PC-3 (cell line): ENCODE measurements around the gene SIAE. TPM values are rescaled to one million over a fixed set of nuclear protein-coding genes. Genes with fewer than 3 reads are reported as not detected.
A peak's percentile ranks its signal among the peaks of the same experiment; 100 is the strongest.

Source experiments
- ATAC-seq: fragments of 200-7000 bp; cut with Tn5 transposase; 2 replicates; pipeline ENCODE4 v1.9.1; 2020; ENCODE audit warnings: mild to moderate bottlenecking, moderate library complexity
- BruUV-seq: library from RNA; stranded (reverse); fragments of 400-500 nt; replicated peaks from 2 replicates; lab custom pipeline; 2021; lab: Mats Ljungman, UMichigan
- CTCF ChIA-PET: fragments of 300-600 bp; sonication (Branson Sonifier 250); formaldehyde crosslinking; loops from one replicate; lab custom pipeline; 2022; ENCODE audit warnings: antibody characterized with exemption; lab: Charles Lee
- POLR2A ChIA-PET: fragments of 300-600 bp; sonication (Branson Sonifier 250); formaldehyde crosslinking; loops from one replicate; lab custom pipeline; 2022; ENCODE audit warnings: antibody characterized with exemption; ENCODE audit not compliant: unreplicated experiment; lab: Charles Lee
- DNase-seq: peaks from one replicate; pipeline ENCODE4 v3.0.0-alpha.2; 2015
- H2AFZ ChIP-seq: fragments of 300-600 bp; sonication (generic); 2 replicates; pipeline ENCODE4 v1.6.0; 2016; ENCODE audit warnings: antibody characterized with exemption, low read length
- H3F3A ChIP-seq: fragments of 300-600 bp; sonication (generic); one replicate; pipeline ENCODE4 v1.6.0; 2017; ENCODE audit warnings: antibody characterized with exemption, low read length, control low read depth, mild to moderate bottlenecking; ENCODE audit not compliant: unreplicated experiment
- H3K27ac ChIP-seq: fragments of 300-600 bp; sonication (generic); 2 replicates; pipeline ENCODE4 v1.5.1; 2016; ENCODE audit warnings: mild to moderate bottlenecking, low read length
- H3K27me3 ChIP-seq: fragments of 300-600 bp; sonication (generic); 2 replicates; pipeline ENCODE4 v1.6.1; 2016; ENCODE audit warnings: low read length, mixed read lengths
- H3K36me3 ChIP-seq: fragments of 300-600 bp; sonication (generic); 2 replicates; pipeline ENCODE4 v1.6.1; 2016; ENCODE audit warnings: low read depth, mixed run types, low read length, mixed read lengths
- H3K4me1 ChIP-seq: fragments of 300-600 bp; sonication (generic); 2 replicates; pipeline ENCODE4 v1.5.1; 2016; ENCODE audit warnings: low read length; ENCODE audit not compliant: insufficient read depth
- H3K4me2 ChIP-seq: fragments of 300-600 bp; sonication (generic); 2 replicates; pipeline ENCODE4 v1.6.0; 2016; ENCODE audit warnings: low read length
- H3K4me3 ChIP-seq: fragments of 300-600 bp; sonication (generic); 2 replicates; pipeline ENCODE4 v1.5.1; 2016; ENCODE audit warnings: mild to moderate bottlenecking, low read length, mixed read lengths
- H3K79me2 ChIP-seq: fragments of 300-600 bp; sonication (generic); 2 replicates; pipeline ENCODE4 v1.6.1; 2017; ENCODE audit warnings: low read length, mixed read lengths
- H3K9ac ChIP-seq: fragments of 300-600 bp; sonication (generic); 2 replicates; pipeline ENCODE4 v1.6.0; 2016; ENCODE audit warnings: mild to moderate bottlenecking, low read length
- H3K9me2 ChIP-seq: fragments of 300-600 bp; sonication (generic); replicated peaks from 2 replicates; pipeline ENCODE4 v1.6.1; 2016; ENCODE audit warnings: mixed run types, low read length, mixed read lengths
- H3K9me3 ChIP-seq: fragments of 300-600 bp; sonication (generic); 2 replicates; pipeline ENCODE4 v1.6.1; 2016; ENCODE audit warnings: low read length, mixed read lengths
- H4K20me1 ChIP-seq: fragments of 300-600 bp; sonication (generic); 2 replicates; pipeline ENCODE4 v1.6.1; 2016; ENCODE audit warnings: low read length, mixed read lengths
- EZH2 ChIP-seq: fragments of 300-600 bp; sonication (generic); IDR thresholded peaks from one replicate; pipeline ENCODE4 v1.6.1; 2017; ENCODE audit warnings: antibody characterized with exemption, mild to moderate bottlenecking, low read length; ENCODE audit not compliant: unreplicated experiment
- EZH2phosphoT487 ChIP-seq: fragments of 300-600 bp; sonication (generic); IDR thresholded peaks from 2 replicates; pipeline ENCODE4 v1.6.1; 2018; ENCODE audit warnings: mild to moderate bottlenecking, antibody characterized with exemption, low read length, borderline replicate concordance
- intact Hi-C: fragments of 100-400 bp; cut with micrococcal nuclease; formaldehyde crosslinking; loops from 2 replicates; pipeline ENCODE4 v1.9.0; 2023
- total RNA-seq: library from RNA; depleted of rRNA; stranded (reverse); fragments of >200 nt; gene quantifications from 2 replicates; pipeline ENCODE4 v1.2.3, GENCODE V29; 2014
- TF ChIP-seq, protein P1 (sequence below): fragments of 300-600 bp; sonication (generic); conservative IDR thresholded peaks from 2 replicates; pipeline ENCODE4 v1.5.1; 2017; ENCODE audit warnings: antibody characterized with exemption, low read depth, mild to moderate bottlenecking, low read length

Gene SIAE
- total RNA-seq, 1 experiment from 2014 or later, result 17.6 TPM

DNA sequence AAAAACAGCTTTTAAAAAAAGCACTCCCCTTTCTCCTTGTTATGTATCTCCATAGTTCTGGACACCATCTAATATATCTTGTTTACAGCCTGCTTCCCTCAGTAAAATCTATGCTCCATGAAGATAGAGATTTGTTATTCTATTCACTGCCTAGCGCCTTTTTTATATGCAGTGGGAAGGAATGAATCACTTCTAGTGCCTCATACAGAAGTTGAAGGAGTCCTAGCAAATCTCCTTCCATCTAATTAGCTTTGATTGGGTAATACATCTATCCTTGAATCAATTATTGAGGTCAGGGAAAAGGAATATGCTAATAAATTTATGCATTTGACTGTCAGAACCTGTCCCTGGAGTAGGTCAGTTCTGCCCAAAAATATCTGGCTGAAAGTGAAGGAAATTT, 26.0 kb upstream of the SIAE start:
- TF ChIP-seq, protein P1, sequence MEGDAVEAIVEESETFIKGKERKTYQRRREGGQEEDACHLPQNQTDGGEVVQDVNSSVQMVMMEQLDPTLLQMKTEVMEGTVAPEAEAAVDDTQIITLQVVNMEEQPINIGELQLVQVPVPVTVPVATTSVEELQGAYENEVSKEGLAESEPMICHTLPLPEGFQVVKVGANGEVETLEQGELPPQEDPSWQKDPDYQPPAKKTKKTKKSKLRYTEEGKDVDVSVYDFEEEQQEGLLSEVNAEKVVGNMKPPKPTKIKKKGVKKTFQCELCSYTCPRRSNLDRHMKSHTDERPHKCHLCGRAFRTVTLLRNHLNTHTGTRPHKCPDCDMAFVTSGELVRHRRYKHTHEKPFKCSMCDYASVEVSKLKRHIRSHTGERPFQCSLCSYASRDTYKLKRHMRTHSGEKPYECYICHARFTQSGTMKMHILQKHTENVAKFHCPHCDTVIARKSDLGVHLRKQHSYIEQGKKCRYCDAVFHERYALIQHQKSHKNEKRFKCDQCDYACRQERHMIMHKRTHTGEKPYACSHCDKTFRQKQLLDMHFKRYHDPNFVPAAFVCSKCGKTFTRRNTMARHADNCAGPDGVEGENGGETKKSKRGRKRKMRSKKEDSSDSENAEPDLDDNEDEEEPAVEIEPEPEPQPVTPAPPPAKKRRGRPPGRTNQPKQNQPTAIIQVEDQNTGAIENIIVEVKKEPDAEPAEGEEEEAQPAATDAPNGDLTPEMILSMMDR, result no peak
- TF ChIP-seq EZH2, result no peak
- TF ChIP-seq EZH2phosphoT487, result no peak
- Histone ChIP-seq H3K4me3 (no peak overlapping the region), H3K9me3 (no peaks in the 10 kb centered on the region), H3K27me3 (peaks cover 9% of the 10 kb centered on the region), H2AFZ (no peak overlapping the region), H3K9ac (no peak overlapping the region), H3K36me3 (no peaks in the 10 kb centered on the region), H3K27ac (no peak overlapping the region), H3K79me2 (no peaks in the 10 kb centered on the region), H3F3A (no peaks in the 10 kb centered on the region), H4K20me1 (no peaks in the 10 kb centered on the region), H3K4me1 (no peaks in the 10 kb centered on the region), H3K4me2 (no peak overlapping the region), H3K9me2 (no peaks in the 10 kb centered on the region)
- ATAC-seq (no peak), DNase-seq (no peak)
- BruUV-seq, result no TSS peak
- intact Hi-C loops, result no loop called here
- ChIA-PET POLR2A (no interaction called here), CTCF (no interaction called here)

DNA sequence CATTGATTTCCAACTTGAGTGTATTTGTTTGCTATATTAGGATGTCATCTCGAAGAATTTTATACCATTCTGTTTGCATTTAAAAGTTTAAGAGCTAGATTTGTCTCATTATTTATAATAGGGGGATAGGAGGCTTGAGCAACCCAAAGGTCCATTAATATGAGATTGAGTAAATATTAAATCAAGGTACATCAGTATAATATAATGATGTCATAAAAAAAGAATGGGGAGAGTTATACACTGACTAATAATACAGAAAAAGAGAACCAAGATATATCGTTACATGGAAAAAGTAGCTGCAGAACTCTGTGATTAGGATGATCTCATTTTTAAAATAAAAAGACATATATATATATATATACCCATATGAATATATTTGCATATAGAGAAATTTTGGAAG, 19.6 kb upstream of the SIAE start:
- H2AFZ ChIP-seq, result no peak overlapping the region
- ChIA-PET CTCF (no interaction called here), POLR2A (interaction anchor here (0.6 kb wide), 1 partner anchor 92 kb away, joined by 12 read pairs; no protein-coding TSS in a partner anchor)
- TF ChIP-seq EZH2phosphoT487 (no peak), EZH2 (no peak)
- TF ChIP-seq, protein P1, result no peak
- H3K27me3 ChIP-seq, result no peaks in the 10 kb centered on the region
- no peak overlapping the region for H3K27ac ChIP-seq
- no peak overlapping the region for H3K4me2 ChIP-seq
- H3K9me3 ChIP-seq, result no peaks in the 10 kb centered on the region
- DNase-seq, result no peak
- no peaks in the 10 kb centered on the region for H3K79me2 ChIP-seq
- H3K9ac ChIP-seq, result no peak overlapping the region
- H3F3A ChIP-seq, result no peaks in the 10 kb centered on the region
- no peaks in the 10 kb centered on the region for H4K20me1 ChIP-seq
- H3K36me3 ChIP-seq, result no peaks in the 10 kb centered on the region
- peak; percentile 50; the same call in 1 of the 2 replicates for ATAC-seq
- no peaks in the 10 kb centered on the region for H3K4me1 ChIP-seq
- no peaks in the 10 kb centered on the region for H3K9me2 ChIP-seq
- no TSS peak for BruUV-seq
- intact Hi-C loops, result no loop called here
- no peak overlapping the region for H3K4me3 ChIP-seq

DNA sequence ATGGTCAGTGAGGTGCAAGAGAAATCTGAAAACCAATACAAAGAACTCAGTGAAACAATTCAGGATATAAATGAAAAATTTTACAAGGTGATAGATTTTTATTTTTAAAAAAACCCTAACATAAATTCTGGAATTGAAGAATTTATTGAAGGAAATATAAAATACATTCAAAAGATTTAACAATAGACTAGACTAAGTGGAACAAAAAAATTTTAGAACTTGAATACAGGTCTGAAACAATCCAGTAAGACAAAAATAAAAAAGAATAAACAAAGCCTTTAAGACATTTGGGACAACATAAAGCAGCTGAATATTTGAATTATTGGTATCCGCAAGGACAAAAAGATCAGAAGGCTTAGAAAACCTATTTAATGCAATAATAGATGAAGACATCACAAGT, 8.9 kb upstream of the SIAE start:
- Histone ChIP-seq H3K36me3 (peaks cover 15% of the 10 kb centered on the region; the same call in 1 of the 2 replicates), H3K27me3 (no peaks in the 10 kb centered on the region), H3K9ac (no peak overlapping the region), H3K4me1 (no peaks in the 10 kb centered on the region), H3K27ac (no peak overlapping the region), H3K4me3 (no peak overlapping the region), H4K20me1 (no peaks in the 10 kb centered on the region), H3K4me2 (no peak overlapping the region), H3F3A (no peaks in the 10 kb centered on the region), H2AFZ (no peak overlapping the region), H3K9me3 (peaks cover 18% of the 10 kb centered on the region; the same call in 1 of the 2 replicates), H3K9me2 (no peaks in the 10 kb centered on the region), H3K79me2 (no peaks in the 10 kb centered on the region)
- no peak for ATAC-seq
- CTCF ChIA-PET, result no interaction called here
- TF ChIP-seq EZH2phosphoT487 (no peak), EZH2 (no peak)
- TF ChIP-seq, protein P1, result no peak
- DNase-seq, result no peak
- POLR2A ChIA-PET, result no interaction called here
- no TSS peak for BruUV-seq
- intact Hi-C loops, result no loop called here
